Left cardiac atrium (tissue), 4 donors: Measurements from ENCODE around the gene SREBF1. TPM values are rescaled to one million over a fixed set of nuclear protein-coding genes. Genes with fewer than 3 reads are reported as not detected.
"Not testable (repeated sequence)": the region's sequence is repeated elsewhere in the genome, so short reads cannot be mapped to it uniquely, and the experiment has no call there.

ENCODE experiments used
- ATAC-seq, 2 donors: fragments of 200-7000 bp; cut with Tn5 transposase; one replicate each; pipeline ENCODE4 v1.9.1; 2020; ENCODE audit warnings: mild to moderate bottlenecking in 2 of 2, moderate library complexity in 2 of 2
- DNase-seq: peaks from one replicate; pipeline ENCODE4 v3.0.0-alpha.2; 2020
- intact Hi-C, 2 donors: fragments of 100-400 bp; cut with DNase I; formaldehyde crosslinking; loops; one replicate each; pipeline versions ENCODE4 v1.14.1 to v1.15.1; 2022 to 2023
- total RNA-seq, 2 donors: library from RNA; stranded (reverse); fragmentation: NEBNext Ultra II Directional; extraction: Animal tissue kit (Norgen Biotek cat#: 25700); gene quantifications; one replicate each; pipeline ENCODE4 v1.2.1, GENCODE V29; 2021
- donor health status: DM: no; HTN: yes; CAD: no.
- donor health status: DM: no; HTN: yes; CAD: no; lungs with severe emphysema.
- donor health status: DM: yes; HTN: yes; CAD: no.
- donor health status: Dilated cardiomyopathy.

SREBF1 gene
- total RNA-seq, 2 donors from 2014 or later, result 28.7 to 56.9 TPM

- ATAC-seq, DNase-seq, intact Hi-C loops: not testable (repeated sequence)
These were observed 28.6 kb downstream of the SREBF1 start for GRCh38 chr17:17808200-17808599.

GRCh38 chr17:17807440-17807839, 29.3 kb downstream of the SREBF1 start:
- DNase-seq, result no peak
- ATAC-seq, result no peak
- intact Hi-C loops, result no loop called here

GRCh38 chr17:17806611-17807274, 30.0 kb downstream of the SREBF1 start:
- intact Hi-C loops, result no loop called here
- no peak for DNase-seq
- ATAC-seq, result no peak

- ATAC-seq (no peak), DNase-seq (no peak)
- intact Hi-C loops, result no loop called here
These were observed 30.8 kb downstream of the SREBF1 start for GRCh38 chr17:17806035-17806434.

GRCh38 chr17:17805575-17805974, 31.2 kb downstream of the SREBF1 start:
- intact Hi-C loops, result no loop called here
- DNase-seq, result peak; percentile 48

GRCh38 chr17:17804007-17804406, 32.8 kb downstream of the SREBF1 start:
- intact Hi-C loops, result no loop called here
- DNase-seq (no peak), ATAC-seq (no peak)

More at GRCh38 chr17:17805575-17805974, 31.2 kb downstream of the SREBF1 start:
- ATAC-seq, result peak; percentile 2 to 36

GRCh38 chr17:17801800-17802481, 34.8 kb downstream of the SREBF1 start:
- no peak for ATAC-seq
- intact Hi-C loops, result no loop called here
- DNase-seq, result no peak

- intact Hi-C loops, result no loop called here
- DNase-seq (no peak), ATAC-seq (peak; percentile 4 to 27)
These were observed 36.2 kb downstream of the SREBF1 start for GRCh38 chr17:17800504-17801021.

GRCh38 chr17:17798573-17799255, 38.1 kb downstream of the SREBF1 start:
- DNase-seq (no peak), ATAC-seq (no peak)
- intact Hi-C loops, result no loop called here

GRCh38 chr17:17798010-17798556, 38.7 kb downstream of the SREBF1 start:
- no peak for DNase-seq
- ATAC-seq, result no peak
- intact Hi-C loops, result no loop called here

GRCh38 chr17:17797119-17797809, 39.5 kb downstream of the SREBF1 start:
- intact Hi-C loops, result no loop called here
- peak in 1 of 2 donors; percentile 51 for ATAC-seq
- DNase-seq, result no peak

GRCh38 chr17:17796787-17797061, 40.1 kb downstream of the SREBF1 start:
- no peak for ATAC-seq
- intact Hi-C loops, result no loop called here
- no peak for DNase-seq

- ATAC-seq (no peak), DNase-seq (no peak)
- intact Hi-C loops, result no loop called here
These were observed 40.6 kb downstream of the SREBF1 start for GRCh38 chr17:17795946-17796786.

- DNase-seq, result no peak
- ATAC-seq, result no peak
- intact Hi-C loops, result no loop called here
These were observed 41.5 kb downstream of the SREBF1 start for GRCh38 chr17:17795296-17795695.

GRCh38 chr17:17794382-17794781, 42.4 kb downstream of the SREBF1 start:
- no peak for ATAC-seq
- no peak for DNase-seq
- intact Hi-C loops, result no loop called here

GRCh38 chr17:17793378-17794214, 43.2 kb downstream of the SREBF1 start:
- DNase-seq (no peak), ATAC-seq (peak; percentile 22 to 56)
- intact Hi-C loops, result no loop called here

- ATAC-seq, result peak; percentile 56 to 70
- intact Hi-C loops, result no loop called here
- DNase-seq, result no peak
These were observed 44.0 kb downstream of the SREBF1 start for GRCh38 chr17:17792551-17793377.
